Measurements from ENCODE around the gene WASF2. TPM values are rescaled to one million over a fixed set of nuclear protein-coding genes. Genes with fewer than 3 reads are reported as not detected.
"Not testable (repeated sequence)": the region's sequence is repeated elsewhere in the genome, so short reads cannot be mapped to it uniquely, and the experiment has no call there.

The WASF2 gene
- total RNA-seq, 1 donor from 2014 or later: 35.0 TPM

GRCh38 chr1:27410709-27411108 lies 79.3 kb downstream of the WASF2 start:
- Histone ChIP-seq H3K4me2 (no peak overlapping the region), H4K20me1 (ENCODE audit: low read depth) (peaks cover 6% of the 10 kb centered on the region), H3F3A (ENCODE audit: low read depth) (peaks cover 37% of the 10 kb centered on the region), H3K27ac (peak overlapping the region; percentile 63), H3K79me2 (ENCODE audit: low read depth) (no peaks in the 10 kb centered on the region), H3K36me3 (peaks cover 12% of the 10 kb centered on the region), H3K9me3 (ENCODE audit: low read depth) (no peaks in the 10 kb centered on the region), H3K9ac (no peak overlapping the region), H3K27me3 (no peaks in the 10 kb centered on the region), H3K4me3 (no peak overlapping the region), H3K4me1 (peaks cover 38% of the 10 kb centered on the region), H2AFZ (replicated peaks) (no peak overlapping the region)
- Mint-ChIP-seq H3K27ac (no peak overlapping the region), H3K27me3 (ENCODE audit: insufficient read depth, low read depth) (peaks cover 5% of the 10 kb centered on the region), H3K4me1 (peaks cover 26% of the 10 kb centered on the region), H3K36me3 (peaks cover 55% of the 10 kb centered on the region), H3K9me3 (no peaks in the 10 kb centered on the region), H3K4me3 (no peak overlapping the region)
- no peak for TF ChIP-seq EZH2phosphoT487 (IDR thresholded peaks at IDR 0.05)
- TF ChIP-seq EZH2 (IDR thresholded peaks at IDR 0.05): no peak
- no peak for TF ChIP-seq CTCF (IDR thresholded peaks at IDR 0.05)
- DNase-seq (ENCODE audit: low spot score): no peak

GRCh38 chr1:27409669-27410068 lies 80.3 kb downstream of the WASF2 start:
- TF ChIP-seq CTCF (IDR thresholded peaks at IDR 0.05) (no peak), EZH2 (IDR thresholded peaks at IDR 0.05) (no peak), EZH2phosphoT487 (IDR thresholded peaks at IDR 0.05) (no peak)
- Histone ChIP-seq H3K9ac (no peak overlapping the region), H3K79me2 (ENCODE audit: low read depth) (no peaks in the 10 kb centered on the region), H3K27me3 (no peaks in the 10 kb centered on the region), H3K4me2 (no peak overlapping the region), H4K20me1 (ENCODE audit: low read depth) (peaks cover 6% of the 10 kb centered on the region), H3K27ac (no peak overlapping the region), H3K9me3 (ENCODE audit: low read depth) (no peaks in the 10 kb centered on the region), H3F3A (ENCODE audit: low read depth) (peaks cover 47% of the 10 kb centered on the region), H3K36me3 (peaks cover 12% of the 10 kb centered on the region), H3K4me3 (no peak overlapping the region), H3K4me1 (peaks cover 48% of the 10 kb centered on the region), H2AFZ (replicated peaks) (no peak overlapping the region)
- Mint-ChIP-seq H3K9me3 (no peaks in the 10 kb centered on the region), H3K27ac (no peak overlapping the region), H3K27me3 (ENCODE audit: insufficient read depth, low read depth) (peaks cover 5% of the 10 kb centered on the region), H3K4me1 (peaks cover 32% of the 10 kb centered on the region), H3K4me3 (no peak overlapping the region), H3K36me3 (peaks cover 47% of the 10 kb centered on the region)
- DNase-seq (ENCODE audit: low spot score): no peak

DNA sequence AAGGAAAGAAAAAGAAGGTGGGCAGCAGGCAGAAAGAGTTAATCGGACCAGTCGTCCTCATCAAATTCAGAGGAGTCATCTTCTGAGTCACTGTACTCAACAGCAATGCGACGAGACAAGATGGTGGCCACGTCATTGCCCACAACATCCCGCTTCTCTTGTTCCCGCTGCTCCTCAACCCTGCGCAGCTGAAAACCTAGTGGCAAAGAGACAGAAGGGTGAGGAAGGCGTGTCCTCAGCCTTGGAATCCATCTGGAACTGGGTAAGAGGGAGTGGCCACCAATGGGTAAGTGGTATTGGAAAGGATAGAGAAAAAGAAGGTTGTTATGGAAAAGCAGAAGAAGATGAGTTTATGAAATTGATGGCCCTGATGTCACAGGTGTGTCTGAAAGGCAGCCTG lies 81.8 kb downstream of the WASF2 start:
- Mint-ChIP-seq H3K27me3 (ENCODE audit: insufficient read depth, low read depth) (peaks cover 5% of the 10 kb centered on the region), H3K36me3 (peaks cover 39% of the 10 kb centered on the region), H3K4me3 (no peak overlapping the region), H3K9me3 (no peaks in the 10 kb centered on the region), H3K27ac (no peak overlapping the region), H3K4me1 (peaks cover 42% of the 10 kb centered on the region)
- Histone ChIP-seq H3K4me2 (no peak overlapping the region), H3K79me2 (ENCODE audit: low read depth) (no peaks in the 10 kb centered on the region), H2AFZ (replicated peaks) (no peak overlapping the region), H3K4me3 (no peak overlapping the region), H3K36me3 (peaks cover 12% of the 10 kb centered on the region), H3K9me3 (ENCODE audit: low read depth) (no peaks in the 10 kb centered on the region), H4K20me1 (ENCODE audit: low read depth) (peaks cover 6% of the 10 kb centered on the region), H3F3A (ENCODE audit: low read depth) (peaks cover 55% of the 10 kb centered on the region), H3K27me3 (no peaks in the 10 kb centered on the region), H3K4me1 (peaks cover 56% of the 10 kb centered on the region), H3K9ac (no peak overlapping the region), H3K27ac (peak overlapping the region; percentile 37)
- no peak for DNase-seq (ENCODE audit: low spot score)
- TF ChIP-seq EZH2 (IDR thresholded peaks at IDR 0.05) (no peak), EZH2phosphoT487 (IDR thresholded peaks at IDR 0.05) (no peak), CTCF (IDR thresholded peaks at IDR 0.05) (no peak)

DNA sequence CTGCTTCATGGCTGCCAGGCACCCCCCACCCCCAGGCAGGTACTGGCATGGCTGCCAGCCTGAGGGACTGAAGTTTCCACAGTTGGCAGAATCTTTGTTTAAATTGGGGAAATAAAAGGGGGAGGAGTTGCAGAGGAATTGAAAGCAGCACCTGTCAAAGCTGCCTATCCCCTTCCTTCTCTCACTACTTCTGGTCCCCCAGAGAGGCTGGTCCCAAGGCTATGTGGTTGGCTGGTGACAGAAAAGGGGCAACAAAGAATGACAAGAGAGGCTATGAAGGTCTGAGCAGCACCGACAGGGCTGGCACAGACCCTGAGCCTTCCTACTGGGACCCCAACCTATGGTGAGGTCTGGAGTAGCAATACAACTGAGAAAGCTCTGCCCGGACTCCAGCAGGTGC lies 83.2 kb downstream of the WASF2 start:
- H3K27ac Mint-ChIP-seq; H3K27me3 ChIP-seq; H3K79me2 ChIP-seq (ENCODE audit: low read depth); H3K9me3 ChIP-seq (ENCODE audit: low read depth); H3K9me3 Mint-ChIP-seq; H2AFZ ChIP-seq (replicated peaks); H3K4me3 Mint-ChIP-seq; H4K20me1 ChIP-seq (ENCODE audit: low read depth); H3K4me3 ChIP-seq; H3K36me3 ChIP-seq; H3K27me3 Mint-ChIP-seq (ENCODE audit: insufficient read depth, low read depth); H3K9ac ChIP-seq; DNase-seq (ENCODE audit: low spot score): not testable (repeated sequence)
- Histone ChIP-seq H3K27ac (peak overlapping the region; percentile 96), H3K4me1 (peaks cover 64% of the 10 kb centered on the region), H3F3A (ENCODE audit: low read depth) (peaks cover 67% of the 10 kb centered on the region), H3K4me2 (peak overlapping the region; percentile 70)
- peaks cover 29% of the 10 kb centered on the region for H3K36me3 Mint-ChIP-seq
- peaks cover 49% of the 10 kb centered on the region for H3K4me1 Mint-ChIP-seq

All from neural progenitor cell (in vitro differentiated cells).